K562 (cell line): ENCODE measurements around the gene KRT222. TPM values are rescaled to one million over a fixed set of nuclear protein-coding genes. Genes with fewer than 3 reads are reported as not detected.

Experiments used
- ATAC-seq: fragments of 200-7000 bp; cut with Tn5 transposase; 3 replicates; pipeline ENCODE4 v1.9.1; 2020; ENCODE audit warnings: moderate library complexity
- BruUV-seq: library from RNA; stranded (reverse); fragments of 400-500 nt; replicated peaks from 2 replicates; lab custom pipeline; 2021; lab: Mats Ljungman, UMichigan
- CTCF ChIA-PET: fragments of 300-600 bp; formaldehyde crosslinking; extraction: SDS; loops from one replicate; lab custom pipeline; 2021; ENCODE audit warnings: low intra/inter-chr PET ratio; lab: Yijun Ruan, JAX
- POLR2A ChIA-PET: fragments of 300-600, 350-650 bp; sonication (Branson Sonifier 250); formaldehyde crosslinking; extraction: SDS; loops from one replicate; lab custom pipeline; 2021; ENCODE audit warnings: antibody characterized with exemption, inconsistent platforms; lab: Yijun Ruan, JAX
- DNase-seq, 4 experiments: peaks; one replicate each; pipeline versions ENCODE4 v3.0.0 to v3.0.0-alpha.2; 2011 to 2018; ENCODE audit warnings: low spot score in 3 of 4, mixed read lengths in 3 of 4; ENCODE audit errors: extremely low read depth in 1 of 4
- FAIRE-seq: peaks from 2 replicates; lab custom pipeline; 2011; peaks lifted over from hg19 to GRCh38; lab: Jason Lieb, UNC
- H2AFZ ChIP-seq: 2 replicates; pipeline ENCODE4 v1.6.0; 2011; ENCODE audit warnings: low read depth, low read length, control low read depth, inconsistent platforms
- H3K27ac ChIP-seq: fragments of 200-600 bp; 3 replicates; pipeline ENCODE4 v1.8.0; 2011; ENCODE audit warnings: low read depth, mild to moderate bottlenecking, control low read depth, inconsistent platforms, low read length, moderate library complexity, mixed read lengths; ENCODE audit errors: extremely low read depth
- H3K27me3 ChIP-seq, 2 experiments: fragments of 300-600 bp in 1 of 2; 2 replicates in 1 of 2; 3 replicates in 1 of 2; pipeline versions ENCODE4 v1.6.0 to v1.8.0; 2011; ENCODE audit warnings: inconsistent platforms in 2 of 2, low read length in 2 of 2, mild to moderate bottlenecking in 1 of 2, mixed read lengths in 1 of 2, moderate library complexity in 1 of 2; ENCODE audit not compliant: control insufficient read depth in 2 of 2, insufficient read depth in 2 of 2
- H3K36me3 ChIP-seq: fragments of 300-600 bp; 3 replicates; pipeline ENCODE4 v1.8.0; 2011; ENCODE audit warnings: mild to moderate bottlenecking, low read length, inconsistent platforms; ENCODE audit not compliant: control insufficient read depth, insufficient read depth
- H3K4me1 ChIP-seq, 2 experiments: fragments of 200-600 bp in 1 of 2; replicated peaks in 1 of 2; 2 replicates in 1 of 2; 3 replicates in 1 of 2; pipeline versions ENCODE4 v1.5.1 to v1.8.0; 2011; ENCODE audit warnings: inconsistent platforms in 2 of 2, low read length in 2 of 2, mild to moderate bottlenecking in 1 of 2, mixed read lengths in 1 of 2, moderate library complexity in 1 of 2; ENCODE audit not compliant: control insufficient read depth in 2 of 2, insufficient read depth in 2 of 2
- H3K4me2 ChIP-seq: 2 replicates; pipeline ENCODE4 v1.6.1; 2011; ENCODE audit warnings: low read length, control low read depth, inconsistent platforms, mixed read lengths; ENCODE audit not compliant: insufficient read depth
- H3K4me3 ChIP-seq: fragments of 200-600 bp; sonication (generic), shearing (Covaris generic); 2 replicates; pipeline ENCODE4 v1.5.1; 2016; ENCODE audit warnings: control low read depth, inconsistent platforms
- H3K79me2 ChIP-seq: fragments of 200-600 bp; 3 replicates; pipeline ENCODE4 v1.8.0; 2011; ENCODE audit warnings: low read length, inconsistent platforms; ENCODE audit not compliant: control insufficient read depth, insufficient read depth
- H3K9ac ChIP-seq, 2 experiments: 2 replicates each; pipeline versions ENCODE4 v1.6.0 to v1.6.1; 2011; ENCODE audit warnings: low read depth in 2 of 2, low read length in 2 of 2, control low read depth in 1 of 2, inconsistent platforms in 1 of 2, mild to moderate bottlenecking in 1 of 2, mixed read lengths in 1 of 2; ENCODE audit not compliant: insufficient read depth in 1 of 2
- H3K9me1 ChIP-seq: one replicate; pipeline ENCODE4 v1.6.0; 2011; ENCODE audit warnings: inconsistent platforms, mild to moderate bottlenecking, low read length, moderate library complexity; ENCODE audit not compliant: control insufficient read depth, insufficient read depth
- H3K9me3 ChIP-seq: replicated peaks from 2 replicates; pipeline ENCODE4 v1.5.1; 2011; ENCODE audit warnings: low read depth, low read length, inconsistent platforms; ENCODE audit not compliant: control insufficient read depth, insufficient read depth
- H4K20me1 ChIP-seq: replicated peaks from 2 replicates; pipeline ENCODE4 v1.6.1; 2011; ENCODE audit warnings: low read length, inconsistent platforms, mixed read lengths; ENCODE audit not compliant: control insufficient read depth, insufficient read depth
- CBFA2T2 ChIP-seq: fragments of 450-650 bp; conservative IDR thresholded peaks from 2 replicates; pipeline ENCODE4 v1.6.1; 2017; ENCODE audit warnings: mild to moderate bottlenecking
- CBFA2T3 ChIP-seq: fragments of 450-650 bp; IDR thresholded peaks from 2 replicates; pipeline ENCODE4 v1.6.1; 2017
- LCOR ChIP-seq: sonication (generic); formaldehyde crosslinking; IDR thresholded peaks from 2 replicates; pipeline ENCODE4 v1.8.0; 2022; ENCODE audit warnings: mild to moderate bottlenecking, missing genetic modification reagents
- MAZ ChIP-seq, 2 experiments: fragments of 450-650 bp in 1 of 2; sonication (generic) in 1 of 2; formaldehyde crosslinking; IDR thresholded peaks in 1 of 2; conservative IDR thresholded peaks in 1 of 2; 2 replicates each; pipeline versions ENCODE4 v1.4.0 to v1.5.0; 2020; ENCODE audit warnings: mild to moderate bottlenecking in 1 of 2, missing genetic modification reagents in 1 of 2
- MECOM ChIP-seq: fragments of 250-450 bp; sonication (Bioruptor Pico); IDR thresholded peaks from 2 replicates; pipeline ENCODE4 v1.8.0; 2022; ENCODE audit warnings: inconsistent platforms
- NFXL1 ChIP-seq: fragments of 450-650 bp; formaldehyde crosslinking; IDR thresholded peaks from 2 replicates; pipeline ENCODE4 v1.4.0; 2021; ENCODE audit warnings: mild to moderate bottlenecking
- SIRT6 ChIP-seq: IDR thresholded peaks from one replicate; pipeline ENCODE4 v1.6.1; 2012; ENCODE audit warnings: low read depth, mild to moderate bottlenecking, control low read depth, inconsistent platforms, low read length, moderate library complexity
- SUPT5H ChIP-seq: fragments of 450-650 bp; IDR thresholded peaks from 2 replicates; pipeline ENCODE4 v1.6.1; 2016
- TAF1 ChIP-seq: IDR thresholded peaks from 2 replicates; pipeline ENCODE4 v1.6.1; 2011; ENCODE audit warnings: mild to moderate bottlenecking, low read length, moderate library complexity; ENCODE audit not compliant: insufficient read depth, control insufficient read depth, severe bottlenecking; ENCODE audit errors: extremely low read depth
- TSC22D4 ChIP-seq: fragments of 450-650 bp; IDR thresholded peaks from 2 replicates; pipeline ENCODE4 v1.6.1; 2016; ENCODE audit warnings: missing genetic modification characterization, missing biosample characterization, control low read depth
- ZNF140 ChIP-seq: fragments of 250-450 bp; sonication (Bioruptor Pico); IDR thresholded peaks from 2 replicates; pipeline ENCODE4 v1.8.0; 2021; ENCODE audit warnings: moderate library complexity, mild to moderate bottlenecking, inconsistent platforms
- ZNF212 ChIP-seq: fragments of 450-650 bp; formaldehyde crosslinking; IDR thresholded peaks from 2 replicates; pipeline ENCODE4 v1.4.0; 2020; ENCODE audit warnings: mild to moderate bottlenecking
- WGBS: fragments of 100-300 bp; shearing (Covaris generic); methylation state at CpG from one replicate; pipeline ENCODE4 v1.1.6; 2016; ENCODE audit warnings: low coverage, mixed read lengths; ENCODE audit not compliant: insufficient coverage; ENCODE audit errors: missing lambda C conversion rate; 5-methylcytosine and 5-hydroxymethylcytosine counted together
- in situ Hi-C: fragments of 300-500 bp; cut with MboI; formaldehyde crosslinking; loops from 4 replicates; pipeline ENCODE4 v1.15.0; 2018; ENCODE audit warnings: inconsistent platforms, mixed read lengths
- intact Hi-C: fragments of 100-400 bp; cut with micrococcal nuclease; formaldehyde crosslinking; loops from 2 replicates; pipeline ENCODE4 v1.14.2; 2022
- polyA plus RNA-seq, 8 experiments: library from polyadenylated mRNA; depleted of rRNA in 4 of 8; stranded (reverse) in 5 of 8; unstranded in 3 of 8; fragments of >200 nt; fragmentation: Nextera tagmentation in 2 of 8; fragmentation: Illumina TruSeq in 1 of 8; extraction: Ambion mirVana in 2 of 8; extraction: Trizol in 1 of 8; gene quantifications; 2 replicates each; pipeline versions ENCODE4 v1.2.1 to v1.2.3, GENCODE V29; 2011 to 2014; ENCODE audit warnings: inconsistent platforms in 1 of 8, missing spikeins in 1 of 8
- total RNA-seq, 7 experiments: library from RNA; depleted of rRNA in 6 of 7; stranded (reverse); fragments of >200 nt in 6 of 7; fragmentation: Illumina TruSeq in 2 of 7; extraction: Trizol in 2 of 7; gene quantifications; 2 replicates each; pipeline versions ENCODE4 v1.2.1 to v1.2.3, GENCODE V29; 2011 to 2021; ENCODE audit warnings: low replicate concordance in 1 of 7
- TF ChIP-seq, protein P1 (sequence below): fragments of 250-450 bp; sonication (Bioruptor Pico); IDR thresholded peaks from 2 replicates; pipeline ENCODE4 v1.9.0; 2021; ENCODE audit warnings: mild to moderate bottlenecking, inconsistent platforms
- TF ChIP-seq, protein P2 (sequence below): IDR thresholded peaks from 3 replicates; pipeline ENCODE4 v1.6.1; 2011; ENCODE audit warnings: borderline replicate concordance, mild to moderate bottlenecking; ENCODE audit not compliant: insufficient read length, insufficient read depth
- TF ChIP-seq, protein P3 (sequence below): fragments of 200-800 bp; sonication (Bioruptor generic); IDR thresholded peaks from 2 replicates; pipeline ENCODE4 v1.6.1; 2016; ENCODE audit warnings: missing genetic modification characterization, missing compliant biosample characterization

The KRT222 gene
- total and polyA plus RNA-seq, 9 of the 15 experiments (the other 6 are each of a cell fraction or from before 2014, with no cell fraction given): 0.03 to 0.11 (median 0.05) TPM; not detected in 5

DNA sequence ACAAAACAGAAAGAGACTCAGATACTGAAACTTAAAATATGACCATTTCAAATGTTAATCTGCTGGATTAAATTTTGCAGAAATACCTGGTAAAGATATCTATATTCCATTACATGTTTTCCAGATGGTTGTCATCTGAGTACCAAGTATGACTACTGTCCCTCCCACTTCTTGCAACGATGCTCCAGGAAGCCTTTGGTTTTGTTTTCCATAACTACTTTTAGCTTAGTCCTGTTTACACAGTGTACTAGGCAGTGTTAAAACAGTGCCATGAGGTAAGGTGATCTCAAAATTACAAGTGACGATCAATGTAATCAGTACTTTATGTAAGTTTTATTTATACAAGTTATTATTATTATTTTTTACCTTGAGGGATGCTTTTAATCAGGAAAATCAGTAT lies 35.1 kb downstream of the KRT222 start:
- H3K4me3 ChIP-seq: no peak overlapping the region
- POLR2A ChIA-PET: interaction anchor here (0.6 to 8.7 kb wide), 3 partner anchors 10 to 146 kb away, joined by 3 to 55 read pairs (median 6); partner anchors contain the start of gene SMARCE1
- no peak overlapping the region for H3K9ac ChIP-seq
- no peaks in the 10 kb centered on the region for H4K20me1 ChIP-seq
- no peaks in the 10 kb centered on the region for H3K4me1 ChIP-seq
- no TSS peak for BruUV-seq
- no peak for DNase-seq
- CTCF ChIA-PET: no interaction called here
- no peak for ATAC-seq
- H3K27ac ChIP-seq: no peak overlapping the region
- TF ChIP-seq CBFA2T2 (no peak), SUPT5H (no peak), CBFA2T3 (no peak), MECOM (CRISPR knock-in tag) (no peak), ZNF212 (no peak), ZNF140 (CRISPR knock-in tag) (no peak), LCOR (CRISPR knock-in tag) (no peak), SIRT6 (no peak), TAF1 (no peak), TSC22D4 (tag) (no peak), MAZ (CRISPR knock-in tag; conservative IDR thresholded peaks at IDR 0.05 in 1 of 2, IDR thresholded peaks at IDR 0.05 in 1 of 2) (no peak), NFXL1 (no peak)
- TF ChIP-seq, protein P1, sequence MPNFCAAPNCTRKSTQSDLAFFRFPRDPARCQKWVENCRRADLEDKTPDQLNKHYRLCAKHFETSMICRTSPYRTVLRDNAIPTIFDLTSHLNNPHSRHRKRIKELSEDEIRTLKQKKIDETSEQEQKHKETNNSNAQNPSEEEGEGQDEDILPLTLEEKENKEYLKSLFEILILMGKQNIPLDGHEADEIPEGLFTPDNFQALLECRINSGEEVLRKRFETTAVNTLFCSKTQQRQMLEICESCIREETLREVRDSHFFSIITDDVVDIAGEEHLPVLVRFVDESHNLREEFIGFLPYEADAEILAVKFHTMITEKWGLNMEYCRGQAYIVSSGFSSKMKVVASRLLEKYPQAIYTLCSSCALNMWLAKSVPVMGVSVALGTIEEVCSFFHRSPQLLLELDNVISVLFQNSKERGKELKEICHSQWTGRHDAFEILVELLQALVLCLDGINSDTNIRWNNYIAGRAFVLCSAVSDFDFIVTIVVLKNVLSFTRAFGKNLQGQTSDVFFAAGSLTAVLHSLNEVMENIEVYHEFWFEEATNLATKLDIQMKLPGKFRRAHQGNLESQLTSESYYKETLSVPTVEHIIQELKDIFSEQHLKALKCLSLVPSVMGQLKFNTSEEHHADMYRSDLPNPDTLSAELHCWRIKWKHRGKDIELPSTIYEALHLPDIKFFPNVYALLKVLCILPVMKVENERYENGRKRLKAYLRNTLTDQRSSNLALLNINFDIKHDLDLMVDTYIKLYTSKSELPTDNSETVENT (CRISPR knock-in tag): no peak
- TF ChIP-seq, protein P2, sequence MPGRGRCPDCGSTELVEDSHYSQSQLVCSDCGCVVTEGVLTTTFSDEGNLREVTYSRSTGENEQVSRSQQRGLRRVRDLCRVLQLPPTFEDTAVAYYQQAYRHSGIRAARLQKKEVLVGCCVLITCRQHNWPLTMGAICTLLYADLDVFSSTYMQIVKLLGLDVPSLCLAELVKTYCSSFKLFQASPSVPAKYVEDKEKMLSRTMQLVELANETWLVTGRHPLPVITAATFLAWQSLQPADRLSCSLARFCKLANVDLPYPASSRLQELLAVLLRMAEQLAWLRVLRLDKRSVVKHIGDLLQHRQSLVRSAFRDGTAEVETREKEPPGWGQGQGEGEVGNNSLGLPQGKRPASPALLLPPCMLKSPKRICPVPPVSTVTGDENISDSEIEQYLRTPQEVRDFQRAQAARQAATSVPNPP: no peak
- TF ChIP-seq, protein P3, sequence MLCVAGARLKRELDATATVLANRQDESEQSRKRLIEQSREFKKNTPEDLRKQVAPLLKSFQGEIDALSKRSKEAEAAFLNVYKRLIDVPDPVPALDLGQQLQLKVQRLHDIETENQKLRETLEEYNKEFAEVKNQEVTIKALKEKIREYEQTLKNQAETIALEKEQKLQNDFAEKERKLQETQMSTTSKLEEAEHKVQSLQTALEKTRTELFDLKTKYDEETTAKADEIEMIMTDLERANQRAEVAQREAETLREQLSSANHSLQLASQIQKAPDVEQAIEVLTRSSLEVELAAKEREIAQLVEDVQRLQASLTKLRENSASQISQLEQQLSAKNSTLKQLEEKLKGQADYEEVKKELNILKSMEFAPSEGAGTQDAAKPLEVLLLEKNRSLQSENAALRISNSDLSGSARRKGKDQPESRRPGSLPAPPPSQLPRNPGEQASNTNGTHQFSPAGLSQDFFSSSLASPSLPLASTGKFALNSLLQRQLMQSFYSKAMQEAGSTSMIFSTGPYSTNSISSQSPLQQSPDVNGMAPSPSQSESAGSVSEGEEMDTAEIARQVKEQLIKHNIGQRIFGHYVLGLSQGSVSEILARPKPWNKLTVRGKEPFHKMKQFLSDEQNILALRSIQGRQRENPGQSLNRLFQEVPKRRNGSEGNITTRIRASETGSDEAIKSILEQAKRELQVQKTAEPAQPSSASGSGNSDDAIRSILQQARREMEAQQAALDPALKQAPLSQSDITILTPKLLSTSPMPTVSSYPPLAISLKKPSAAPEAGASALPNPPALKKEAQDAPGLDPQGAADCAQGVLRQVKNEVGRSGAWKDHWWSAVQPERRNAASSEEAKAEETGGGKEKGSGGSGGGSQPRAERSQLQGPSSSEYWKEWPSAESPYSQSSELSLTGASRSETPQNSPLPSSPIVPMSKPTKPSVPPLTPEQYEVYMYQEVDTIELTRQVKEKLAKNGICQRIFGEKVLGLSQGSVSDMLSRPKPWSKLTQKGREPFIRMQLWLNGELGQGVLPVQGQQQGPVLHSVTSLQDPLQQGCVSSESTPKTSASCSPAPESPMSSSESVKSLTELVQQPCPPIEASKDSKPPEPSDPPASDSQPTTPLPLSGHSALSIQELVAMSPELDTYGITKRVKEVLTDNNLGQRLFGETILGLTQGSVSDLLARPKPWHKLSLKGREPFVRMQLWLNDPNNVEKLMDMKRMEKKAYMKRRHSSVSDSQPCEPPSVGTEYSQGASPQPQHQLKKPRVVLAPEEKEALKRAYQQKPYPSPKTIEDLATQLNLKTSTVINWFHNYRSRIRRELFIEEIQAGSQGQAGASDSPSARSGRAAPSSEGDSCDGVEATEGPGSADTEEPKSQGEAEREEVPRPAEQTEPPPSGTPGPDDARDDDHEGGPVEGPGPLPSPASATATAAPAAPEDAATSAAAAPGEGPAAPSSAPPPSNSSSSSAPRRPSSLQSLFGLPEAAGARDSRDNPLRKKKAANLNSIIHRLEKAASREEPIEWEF (CRISPR knock-in tag): no peak
- no peaks in the 10 kb centered on the region for H3K27me3 ChIP-seq
- no peak for FAIRE-seq
- no peak overlapping the region for H2AFZ ChIP-seq
- WGBS: 65% methylated on average over 2 of the region's 2 CpGs
- intact Hi-C loops (no loop called here), in situ Hi-C loops (no loop called here)
- H3K9me1 ChIP-seq: no peaks in the 10 kb centered on the region
- no peaks in the 10 kb centered on the region for H3K79me2 ChIP-seq
- no peaks in the 10 kb centered on the region for H3K9me3 ChIP-seq
- peaks cover 76% of the 10 kb centered on the region for H3K36me3 ChIP-seq
- no peak overlapping the region for H3K4me2 ChIP-seq
